ENCODE measurements around the gene KPNA4. TPM values are rescaled to one million over a fixed set of nuclear protein-coding genes. Genes with fewer than 3 reads are reported as not detected.

The KPNA4 gene
- total and polyA plus RNA-seq, 12 donors = 21.6 to 190 (median 134) TPM

GRCh38 chr3:160587105-160587504 is 21.7 kb upstream of the KPNA4 start:
- DNase-seq (no peak), ATAC-seq (peak in 1 of 8 donors; percentile 71)
- TF ChIP-seq CTCF (IDR thresholded peaks at IDR 0.05) = no peak
- intact Hi-C loops (cut with DNase I) = loop anchor here in 1 of 10 donors (10.0 kb wide), 1 partner anchor 838 kb away; no protein-coding TSS in a partner anchor
- Histone ChIP-seq H3K4me1 (peaks cover 0 to 5% (median 0%) of the 10 kb centered on the region in 9 donors), H3K4me3 (no peak overlapping the region), H3K27ac (no peak overlapping the region), H3K9me3 (peaks cover 0 to 58% (median 8%) of the 10 kb centered on the region in 11 donors), H3K27me3 (no peaks in the 10 kb centered on the region), H3K36me3 (no peaks in the 10 kb centered on the region)
- WGBS, 2 donors = 93 to 100% methylated on average over 1 of the region's 1 CpG

- TF ChIP-seq CTCF (IDR thresholded peaks at IDR 0.05) = no peak
- peaks cover 0 to 58% (median 13%) of the 10 kb centered on the region in 11 donors for H3K9me3 ChIP-seq
- 72 to 89% methylated on average over 3 of the region's 3 CpGs for WGBS, 2 donors
- no peaks in the 10 kb centered on the region for H3K27me3 ChIP-seq
- intact Hi-C loops (cut with DNase I) = loop anchor here in 1 of 10 donors (10.0 kb wide), 1 partner anchor 838 kb away; no protein-coding TSS in a partner anchor
- peaks cover 0 to 5% (median 0%) of the 10 kb centered on the region in 9 donors for H3K4me1 ChIP-seq
- ATAC-seq (no peak), DNase-seq (no peak)
- H3K36me3 ChIP-seq = no peaks in the 10 kb centered on the region
- H3K27ac ChIP-seq = no peak overlapping the region
- no peak overlapping the region for H3K4me3 ChIP-seq
Measured at GRCh38 chr3:160586679-160587078, 21.3 kb upstream of the KPNA4 start.

GRCh38 chr3:160583451-160583850 is 18.1 kb upstream of the KPNA4 start:
- ATAC-seq = no peak
- H3K9me3 ChIP-seq = peaks cover 0 to 50% (median 11%) of the 10 kb centered on the region in 11 donors
- peaks cover 0 to 5% (median 0%) of the 10 kb centered on the region in 9 donors for H3K4me1 ChIP-seq
- no peak for TF ChIP-seq CTCF (IDR thresholded peaks at IDR 0.05)
- intact Hi-C loops (cut with DNase I) = loop anchor here in 1 of 10 donors (10.0 kb wide), 1 partner anchor 841 kb away; no protein-coding TSS in a partner anchor
- H3K4me3 ChIP-seq = no peak overlapping the region
- H3K27me3 ChIP-seq = no peaks in the 10 kb centered on the region
- DNase-seq = no peak
- H3K27ac ChIP-seq = no peak overlapping the region
- H3K36me3 ChIP-seq = no peaks in the 10 kb centered on the region

GRCh38 chr3:160580938-160581337 is 15.6 kb upstream of the KPNA4 start:
- no peak overlapping the region for H3K27ac ChIP-seq
- 96 to 97% methylated on average over 2 of the region's 2 CpGs for WGBS, 2 donors
- H3K36me3 ChIP-seq = no peaks in the 10 kb centered on the region
- DNase-seq (no peak), ATAC-seq (no peak)
- no peak for TF ChIP-seq CTCF (IDR thresholded peaks at IDR 0.05)
- peaks cover 0 to 48% (median 11%) of the 10 kb centered on the region in 11 donors for H3K9me3 ChIP-seq
- H3K27me3 ChIP-seq = no peaks in the 10 kb centered on the region
- H3K4me3 ChIP-seq = no peak overlapping the region
- peaks cover 0 to 9% (median 0%) of the 10 kb centered on the region in 9 donors for H3K4me1 ChIP-seq
- intact Hi-C loops (cut with DNase I) = loop anchor here in 1 of 10 donors (10.0 kb wide), 1 partner anchor 844 kb away; no protein-coding TSS in a partner anchor

Measured in heart right ventricle (tissue), 16 donors.